Epithelial cell of proximal tubule (primary cell): ENCODE results near the gene SH3GL2. TPM values are rescaled to one million over a fixed set of nuclear protein-coding genes. Genes with fewer than 3 reads are reported as not detected.

Experiments
- DNase-seq: peaks from one replicate; pipeline ENCODE4 v3.0.0-alpha.2; 2011; ENCODE audit warnings: low read depth
- H3K4me3 ChIP-seq: 2 replicates; pipeline ENCODE4 v1.5.1; 2011; ENCODE audit warnings: low read depth, mild to moderate bottlenecking, low read length
- CTCF ChIP-seq: conservative IDR thresholded peaks from 2 replicates; pipeline ENCODE4 v1.5.1; 2012; ENCODE audit warnings: low read depth, mild to moderate bottlenecking, low read length
- total RNA-seq: library from RNA; depleted of rRNA; stranded (reverse); fragments of >200 nt; gene quantifications from 2 replicates; pipeline ENCODE4 v1.2.3, GENCODE V29; 2015

Gene SH3GL2
- total RNA-seq, 1 donor from 2014 or later, result 3.4 TPM

- TF ChIP-seq CTCF, result no peak
- H3K4me3 ChIP-seq, result no peak overlapping the region
- no peak for DNase-seq
Observed at GRCh38 chr9:17604556-17604955, 25.7 kb downstream of the SH3GL2 start.

- no peak for TF ChIP-seq CTCF
- no peak for DNase-seq
- H3K4me3 ChIP-seq, result no peak overlapping the region
Observed at GRCh38 chr9:17609312-17610005, 30.6 kb downstream of the SH3GL2 start.

- no peak for TF ChIP-seq CTCF
- no peak for DNase-seq
- H3K4me3 ChIP-seq, result no peak overlapping the region
Observed at GRCh38 chr9:17611342-17611741, 32.5 kb downstream of the SH3GL2 start.

GRCh38 chr9:17611917-17612316 lies 33.1 kb downstream of the SH3GL2 start:
- no peak for TF ChIP-seq CTCF

GRCh38 chr9:17613758-17614157 lies 34.9 kb downstream of the SH3GL2 start:
- DNase-seq, result peak; percentile 54
- no peak overlapping the region for H3K4me3 ChIP-seq
- TF ChIP-seq CTCF, result no peak

More at GRCh38 chr9:17611917-17612316, 33.1 kb downstream of the SH3GL2 start:
- DNase-seq, result no peak
- H3K4me3 ChIP-seq, result no peak overlapping the region

- DNase-seq, result no peak
- TF ChIP-seq CTCF, result no peak
- H3K4me3 ChIP-seq, result no peak overlapping the region
Observed at GRCh38 chr9:17614250-17614649, 35.4 kb downstream of the SH3GL2 start.

GRCh38 chr9:17614903-17615302 lies 36.0 kb downstream of the SH3GL2 start:
- no peak for DNase-seq
- TF ChIP-seq CTCF, result no peak
- H3K4me3 ChIP-seq, result no peak overlapping the region
